HG03442 (cell line): ENCODE data around the gene TTLL9.
A peak's percentile ranks its signal among the peaks of the same experiment; 100 is the strongest.

ENCODE experiments used
- ATAC-seq: cut with Tn5 transposase; IDR thresholded peaks from one replicate; pipeline ENCODE4 v1.9.1; 2021; ENCODE audit warnings: mild to moderate bottlenecking, moderate library complexity; ENCODE audit not compliant: unreplicated experiment

TTLL9 gene

GRCh38 chr20:31857861-31858759 lies 12.3 kb upstream of the TTLL9 start:
- no peak for ATAC-seq

DNA sequence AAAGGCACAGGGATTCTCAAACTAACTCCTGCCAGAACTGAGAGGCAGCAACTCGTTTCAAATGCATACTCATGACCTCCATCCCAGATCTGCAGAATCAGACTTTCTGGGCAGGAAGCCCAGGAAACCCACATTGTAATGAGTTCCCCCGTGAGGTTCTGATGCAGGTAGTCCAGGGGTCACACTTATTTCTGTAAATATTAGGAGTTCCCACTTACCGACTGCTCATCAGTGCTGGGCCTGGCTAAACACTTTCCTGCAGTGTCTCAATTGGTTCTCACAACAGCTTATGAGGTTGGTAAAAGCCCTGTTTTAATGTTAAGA lies 11.7 kb upstream of the TTLL9 start:
- no peak for ATAC-seq

- ATAC-seq = no peak
These were observed 11.0 kb upstream of the TTLL9 start for GRCh38 chr20:31859266-31859997.

DNA sequence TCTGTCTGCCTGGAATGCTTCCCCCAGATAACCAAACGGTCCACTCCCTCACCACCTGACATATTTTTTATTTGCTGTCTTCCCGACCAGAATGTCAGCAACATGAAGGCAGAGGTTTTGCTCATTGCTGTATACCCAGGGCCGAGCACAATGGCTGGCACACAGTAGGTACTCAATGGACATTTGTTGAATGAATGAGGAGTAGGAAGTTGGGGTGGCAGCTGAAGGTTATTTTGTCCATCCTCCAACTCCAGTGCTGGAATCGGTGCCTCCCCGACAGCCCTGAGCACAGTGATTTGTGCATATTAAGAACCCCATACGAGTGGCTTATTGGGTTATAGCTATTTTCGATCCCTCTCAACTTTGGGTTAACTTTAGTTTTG lies 10.4 kb upstream of the TTLL9 start:
- ATAC-seq = no peak

- no peak for ATAC-seq
These were observed 9.9 kb upstream of the TTLL9 start for GRCh38 chr20:31860390-31861134.

- ATAC-seq = peak; percentile 20
These were observed 9.4 kb upstream of the TTLL9 start for GRCh38 chr20:31861135-31861384.

DNA sequence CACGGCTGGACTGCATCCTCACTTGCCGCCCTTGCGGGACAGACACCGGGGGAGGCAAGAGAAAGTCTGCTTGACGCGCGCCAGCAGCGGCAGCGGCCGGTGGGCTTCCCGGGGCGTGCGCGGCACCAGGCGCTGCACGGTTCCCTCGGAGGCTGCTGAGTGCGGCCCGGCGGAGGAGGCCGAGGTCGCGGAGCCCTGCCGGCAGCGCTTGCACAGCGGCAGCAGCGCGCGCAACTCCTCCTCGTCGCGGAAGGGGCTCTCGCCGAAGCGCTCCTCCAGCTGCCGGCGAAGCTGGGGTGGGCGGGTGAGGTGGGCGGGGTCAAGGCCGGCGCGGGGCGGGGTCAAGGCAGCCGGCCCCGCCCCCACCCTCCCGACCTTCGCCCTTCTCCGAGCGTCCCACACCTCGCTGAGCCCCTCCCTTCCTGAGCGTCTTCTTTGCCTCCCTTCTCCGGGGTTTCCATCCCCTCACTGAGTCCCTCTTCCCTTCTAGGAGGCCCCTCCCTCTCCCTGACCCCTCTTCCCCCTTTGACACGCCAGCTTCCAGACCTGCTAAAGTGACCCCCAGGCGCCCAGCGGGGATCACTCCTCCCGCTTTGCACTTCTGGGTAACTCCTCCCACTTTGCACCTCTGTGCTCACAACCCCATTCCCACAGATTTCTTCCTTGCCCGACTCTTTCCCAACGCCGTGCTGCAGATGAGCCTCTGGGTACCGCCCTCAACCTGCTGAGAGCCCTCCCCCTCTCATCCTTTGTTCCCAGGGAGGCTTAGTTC lies 8.9 kb upstream of the TTLL9 start:
- peak; percentile 48 for ATAC-seq

DNA sequence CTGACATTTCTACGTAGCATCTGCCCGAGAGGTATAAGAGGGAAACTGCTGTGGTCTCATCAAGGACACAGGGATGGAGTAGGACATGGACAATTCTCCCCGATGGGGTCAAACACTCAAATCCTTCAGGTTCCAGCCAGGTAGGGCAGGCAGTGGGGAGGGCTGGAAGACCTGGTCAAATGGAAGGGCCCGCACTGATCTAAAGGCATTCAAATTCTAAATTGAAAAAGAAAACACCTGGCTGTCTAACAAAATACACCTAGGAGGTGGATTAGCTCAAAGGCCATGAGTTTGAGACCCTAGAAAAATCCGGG lies 8.3 kb upstream of the TTLL9 start:
- no peak for ATAC-seq

DNA sequence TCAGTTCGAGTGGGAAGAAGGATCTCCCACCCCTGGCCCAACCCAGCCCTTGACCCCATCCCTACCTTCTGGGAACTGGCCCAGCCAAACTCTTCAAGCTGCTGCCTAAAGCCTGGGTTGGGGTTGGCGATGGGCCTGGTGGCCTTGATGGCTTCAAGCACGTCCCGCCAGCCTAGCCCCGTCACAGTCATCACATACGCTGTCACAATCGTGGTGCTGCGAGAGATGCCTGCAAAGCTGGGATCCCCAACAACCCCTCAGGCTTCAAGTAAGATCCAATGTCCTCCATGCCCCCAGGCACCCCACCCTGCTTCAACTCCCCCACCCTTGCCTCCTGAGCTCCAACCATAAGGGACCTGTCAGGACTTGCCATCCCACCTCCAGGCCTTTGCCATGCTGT lies 7.9 kb upstream of the TTLL9 start:
- no peak for ATAC-seq

GRCh38 chr20:31863296-31864085 lies 6.9 kb upstream of the TTLL9 start:
- no peak for ATAC-seq

DNA sequence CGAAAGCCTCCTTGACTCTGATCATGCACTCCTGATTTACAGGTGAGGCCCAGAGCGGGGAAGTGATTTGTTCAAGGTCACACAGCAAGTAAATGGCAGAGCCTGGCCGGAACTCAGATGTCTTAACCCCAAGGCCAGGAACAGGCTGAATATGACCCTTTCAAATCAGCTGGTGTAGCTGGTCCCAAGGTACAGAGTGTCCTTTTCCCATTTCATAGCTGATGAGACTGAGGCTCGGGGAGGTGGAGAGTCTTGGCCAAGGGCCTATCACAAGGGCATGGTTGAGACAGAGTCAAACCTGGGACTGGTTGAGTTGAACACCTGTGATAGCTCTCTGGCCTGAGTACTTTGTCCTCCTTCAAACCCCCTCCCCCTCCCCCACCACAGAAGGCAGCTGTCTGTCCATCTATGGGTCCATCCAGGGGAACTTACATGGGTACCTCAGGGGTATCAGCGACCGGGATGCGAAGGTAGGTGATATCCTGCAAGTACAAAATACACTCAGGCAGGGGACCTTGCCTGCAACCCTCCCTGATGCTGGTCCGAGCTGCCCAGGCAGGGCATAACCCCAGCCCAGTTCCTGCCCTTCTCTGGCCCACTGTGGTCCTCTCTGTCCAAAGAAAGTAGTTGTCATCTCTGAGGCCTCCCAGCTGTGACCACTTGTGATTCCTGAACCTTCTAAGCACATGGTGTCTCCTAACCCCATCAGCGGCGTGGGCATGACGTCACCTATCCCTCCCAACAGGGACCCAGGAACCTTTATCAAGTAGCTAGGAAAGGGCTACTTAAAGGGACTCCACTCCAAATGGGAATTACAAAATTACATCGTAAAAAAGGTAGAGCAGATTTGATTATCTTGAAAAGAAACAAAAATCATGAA lies 5.7 kb upstream of the TTLL9 start:
- ATAC-seq = no peak

DNA sequence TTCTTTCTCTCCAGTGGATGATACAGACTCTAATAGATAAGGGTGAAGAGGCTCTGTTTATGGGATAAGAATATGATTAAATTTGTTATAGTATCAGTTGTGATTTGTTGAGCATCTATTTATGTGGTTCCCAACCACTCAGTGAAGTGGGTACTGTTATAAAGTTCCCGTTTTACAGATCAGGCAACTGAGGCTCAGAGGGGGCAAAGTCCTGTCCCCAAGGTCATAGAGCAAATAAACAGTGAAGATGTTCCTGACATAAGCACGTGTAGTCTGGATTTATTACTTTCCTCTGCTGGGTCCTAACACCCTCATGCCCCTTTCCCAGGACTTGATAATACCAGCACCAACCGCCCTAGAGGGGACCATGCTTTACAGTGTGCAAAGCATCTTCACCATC lies 4.2 kb upstream of the TTLL9 start:
- ATAC-seq = no peak

DNA sequence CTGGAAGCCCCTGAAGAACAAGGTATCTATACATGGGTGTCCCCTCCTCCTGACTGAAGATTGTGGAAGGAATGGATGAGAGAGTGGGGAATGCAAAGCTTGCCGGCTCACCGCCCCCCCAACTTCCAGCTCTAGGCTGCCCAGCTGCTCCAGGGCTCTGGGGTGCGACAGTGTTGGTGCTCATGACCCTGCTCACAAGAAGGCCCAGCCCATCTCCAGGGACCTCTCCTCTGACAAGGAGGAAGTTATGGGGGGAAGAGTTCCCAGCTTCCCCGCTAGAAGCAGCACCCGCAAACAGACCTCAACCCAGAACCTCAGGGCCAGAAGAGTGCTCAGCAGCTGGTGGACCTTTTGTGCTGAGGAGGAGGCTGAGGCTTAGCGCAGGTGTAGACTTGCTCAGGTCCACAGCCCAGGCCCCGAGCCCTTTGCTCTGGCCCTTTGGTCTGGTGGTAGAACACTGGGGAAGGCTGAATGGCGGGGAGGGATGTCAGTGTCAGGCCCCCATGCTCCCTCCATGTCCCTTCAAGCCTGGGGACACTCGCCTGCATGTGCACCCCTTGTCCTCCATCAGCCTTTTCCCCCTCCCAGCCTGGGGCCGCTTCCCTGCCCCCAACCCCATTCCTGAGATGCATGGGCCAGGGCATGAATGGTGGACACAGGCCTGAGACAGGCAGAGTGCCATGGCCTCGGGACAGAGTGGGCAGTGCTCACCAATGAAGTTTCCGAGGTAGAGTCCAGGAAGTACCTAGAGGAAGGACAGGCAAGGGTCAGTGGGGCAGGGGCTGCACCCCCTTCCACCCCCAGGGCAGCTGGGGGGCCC lies 1.4 kb upstream of the TTLL9 start:
- ATAC-seq = no peak

DNA sequence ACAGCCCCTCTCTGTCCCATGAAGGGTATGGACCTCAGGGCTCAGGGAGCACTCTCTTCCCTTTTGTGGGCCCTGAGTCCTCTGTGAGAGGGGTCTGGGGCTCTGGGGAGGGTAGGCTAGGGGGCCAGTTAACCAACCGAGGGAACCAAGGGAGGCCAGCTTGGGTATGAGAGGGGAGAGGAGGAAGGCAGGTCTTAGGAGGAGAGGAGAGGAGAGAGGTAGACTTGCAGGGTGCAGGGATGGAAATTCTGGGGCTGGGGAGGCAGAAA lies 827 bp upstream of the TTLL9 start:
- ATAC-seq = no peak

DNA sequence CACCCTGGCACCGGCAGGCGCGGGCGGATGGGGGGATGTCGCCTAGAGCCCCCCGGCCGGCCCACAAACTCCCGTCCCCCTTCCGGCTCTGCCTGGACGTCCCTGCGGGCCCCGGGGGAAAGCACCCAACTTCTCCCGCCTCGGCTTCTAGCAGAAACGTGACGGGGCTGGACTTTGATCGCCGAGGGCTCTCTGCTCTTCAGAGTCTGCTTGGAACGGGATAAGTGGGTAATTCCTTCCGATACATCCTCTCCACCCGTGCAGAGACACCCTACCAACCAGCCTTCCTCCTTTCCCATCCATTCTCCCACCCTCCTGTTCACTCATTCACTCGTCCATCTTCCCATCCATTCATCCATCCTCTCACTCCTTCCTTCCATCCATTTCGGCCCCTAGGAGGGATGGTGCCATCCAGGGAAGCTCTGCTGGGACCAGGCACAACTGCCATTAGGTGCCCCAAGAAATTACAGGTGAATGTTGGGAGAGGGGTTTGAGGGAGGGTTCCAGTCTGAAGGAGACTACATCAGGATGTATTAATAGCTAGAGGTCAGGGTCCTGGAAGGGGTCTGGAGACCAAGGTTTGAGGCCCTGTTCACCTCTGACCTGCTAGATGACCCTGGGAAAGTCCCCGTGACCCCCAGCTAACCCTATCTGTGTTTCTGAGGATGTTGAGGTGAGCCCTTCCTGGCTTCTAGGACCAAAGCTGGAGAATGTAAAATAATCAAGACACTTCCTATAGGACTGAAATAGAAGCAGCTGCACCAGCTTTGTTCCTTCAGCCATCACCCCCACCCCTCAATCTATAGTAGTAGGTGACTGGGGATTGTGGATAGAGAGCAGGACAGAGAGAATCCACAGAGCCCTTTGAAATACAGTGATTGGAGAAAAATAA lies 538 bp downstream of the TTLL9 start:
- no peak for ATAC-seq

- no peak for ATAC-seq
These were observed 1.2 kb downstream of the TTLL9 start for GRCh38 chr20:31871618-31871954.

- ATAC-seq = no peak
These were observed 2.0 kb downstream of the TTLL9 start for GRCh38 chr20:31872406-31872805.

DNA sequence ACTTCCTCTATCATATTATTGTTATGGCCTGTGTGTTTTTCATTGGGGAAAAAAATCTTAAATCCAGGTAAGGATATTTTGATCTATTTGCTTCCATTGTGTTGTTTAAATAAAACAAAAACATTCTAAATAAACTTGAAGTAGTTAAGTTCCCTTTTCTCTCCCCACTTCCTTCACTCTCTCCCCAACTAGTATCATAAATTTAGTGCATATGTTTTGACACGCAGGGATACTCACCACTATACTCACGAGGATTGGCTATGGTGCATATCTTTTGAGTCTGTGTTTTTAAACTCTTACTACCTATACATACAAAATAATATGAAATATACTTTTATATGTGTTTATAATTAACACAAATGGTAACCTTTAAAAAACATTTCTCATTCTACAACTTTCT lies 5.2 kb downstream of the TTLL9 start:
- no peak for ATAC-seq
